HepG2 (cell line): ENCODE results near the gene TTC28. TPM values are rescaled to one million over a fixed set of nuclear protein-coding genes. Genes with fewer than 3 reads are reported as not detected.
A peak's percentile ranks its signal among the peaks of the same experiment; 100 is the strongest.

Experiments
- BHLHE40 ChIP-seq: IDR thresholded peaks from 2 replicates; pipeline ENCODE4 v1.6.1; 2011; ENCODE audit warnings: low read length, improper control_type of control experiment
- CENPT ChIP-seq: sonication (generic); formaldehyde crosslinking; IDR thresholded peaks from 2 replicates; pipeline ENCODE4 v1.8.0; 2022; ENCODE audit warnings: low read depth, mild to moderate bottlenecking, moderate library complexity, missing genetic modification reagents
- KDM2A ChIP-seq: sonication (generic); formaldehyde crosslinking; IDR thresholded peaks from 2 replicates; pipeline ENCODE4 v1.4.0; 2020; ENCODE audit warnings: low read depth, missing genetic modification reagents, borderline replicate concordance
- PLSCR1 ChIP-seq: sonication (generic); formaldehyde crosslinking; IDR thresholded peaks from 2 replicates; pipeline ENCODE4 v1.5.0; 2020; ENCODE audit warnings: missing genetic modification reagents, mild to moderate bottlenecking, borderline replicate concordance
- RBFOX2 ChIP-seq: fragments of 200-400 bp; formaldehyde crosslinking; IDR thresholded peaks from 2 replicates; pipeline ENCODE4 v1.6.1; 2017; ENCODE audit warnings: low read depth, mild to moderate bottlenecking, low read length
- RFXAP ChIP-seq: sonication (generic); formaldehyde crosslinking; IDR thresholded peaks from 2 replicates; pipeline ENCODE4 v1.4.0; 2020; ENCODE audit warnings: missing genetic modification reagents, borderline replicate concordance
- SKI ChIP-seq: fragments of 450-650 bp; IDR thresholded peaks from one replicate; pipeline ENCODE4 v1.6.1; 2018; ENCODE audit warnings: mild to moderate bottlenecking; ENCODE audit not compliant: partially characterized antibody
- SP5 ChIP-seq: IDR thresholded peaks from 2 replicates; pipeline ENCODE4 v1.6.1; 2016; ENCODE audit warnings: low read depth, borderline replicate concordance
- SRY ChIP-seq: sonication (generic); formaldehyde crosslinking; IDR thresholded peaks from 2 replicates; pipeline ENCODE4 v1.8.0; 2022; ENCODE audit warnings: mild to moderate bottlenecking, missing genetic modification reagents
- TBX3 ChIP-seq: fragments of 450-650 bp; IDR thresholded peaks from 2 replicates; pipeline ENCODE4 v1.6.1; 2017; ENCODE audit warnings: antibody characterized with exemption, mild to moderate bottlenecking, inconsistent platforms, borderline replicate concordance
- TOPORS ChIP-seq: sonication (generic); formaldehyde crosslinking; IDR thresholded peaks from 2 replicates; pipeline ENCODE4 v1.8.0; 2023; ENCODE audit warnings: mild to moderate bottlenecking, missing genetic modification reagents
- ZFP41 ChIP-seq: sonication (generic); formaldehyde crosslinking; IDR thresholded peaks from 2 replicates; pipeline ENCODE4 v1.4.0; 2020; ENCODE audit warnings: mild to moderate bottlenecking, missing genetic modification reagents, borderline replicate concordance
- ZNF296 ChIP-seq: sonication (generic); formaldehyde crosslinking; conservative IDR thresholded peaks from 2 replicates; pipeline ENCODE4 v1.5.0; 2020; ENCODE audit warnings: mild to moderate bottlenecking, missing genetic modification reagents
- ZNF543 ChIP-seq: sonication (generic); formaldehyde crosslinking; IDR thresholded peaks from 2 replicates; pipeline ENCODE4 v1.4.0; 2020; ENCODE audit warnings: mild to moderate bottlenecking, missing genetic modification reagents
- ZNF564 ChIP-seq: sonication (generic); formaldehyde crosslinking; IDR thresholded peaks from 2 replicates; pipeline ENCODE4 v1.8.1; 2023; ENCODE audit warnings: mild to moderate bottlenecking, missing genetic modification reagents
- ZNF607 ChIP-seq: sonication (generic); formaldehyde crosslinking; IDR thresholded peaks from 2 replicates; pipeline ENCODE4 v1.5.1; 2020; ENCODE audit warnings: missing genetic modification reagents, mild to moderate bottlenecking, borderline replicate concordance
- ZNF883 ChIP-seq: sonication (generic); formaldehyde crosslinking; IDR thresholded peaks from 2 replicates; pipeline ENCODE4 v1.5.1; 2020; ENCODE audit warnings: mild to moderate bottlenecking, missing genetic modification reagents; ENCODE audit errors: not compliant biosample characterization
- polyA plus RNA-seq, 8 experiments: library from polyadenylated mRNA; depleted of rRNA in 3 of 8; stranded (reverse) in 7 of 8; unstranded in 1 of 8; fragments of >200 nt; fragmentation: Illumina TruSeq in 4 of 8; extraction: Trizol in 4 of 8; gene quantifications; 2 replicates each; pipeline versions ENCODE4 v1.2.1 to v1.2.3, GENCODE V29; 2011 to 2016; ENCODE audit warnings: low read depth in 4 of 8, missing spikeins in 1 of 8, mixed read lengths in 1 of 8; ENCODE audit not compliant: insufficient read depth in 1 of 8
- total RNA-seq, 5 experiments: library from RNA; depleted of rRNA; stranded (reverse); fragments of >200 nt; fragmentation: Illumina TruSeq; extraction: Trizol; gene quantifications; 2 replicates each; pipeline ENCODE4 v1.2.3, GENCODE V29; 2016; ENCODE audit warnings: low read depth in 1 of 5
- TF ChIP-seq, protein P1 (sequence below): sonication (generic); formaldehyde crosslinking; IDR thresholded peaks from 2 replicates; pipeline ENCODE4 v1.4.0; 2020; ENCODE audit warnings: mild to moderate bottlenecking, missing genetic modification reagents, borderline replicate concordance
- TF ChIP-seq, protein P2 (sequence below): sonication (generic); formaldehyde crosslinking; IDR thresholded peaks from 2 replicates; pipeline ENCODE4 v1.4.0; 2020; ENCODE audit warnings: mild to moderate bottlenecking, missing genetic modification reagents
- TF ChIP-seq, protein P3 (sequence below): IDR thresholded peaks from 2 replicates; pipeline ENCODE4 v1.6.1; 2016; ENCODE audit warnings: mild to moderate bottlenecking, missing biosample characterization, missing genetic modification reagents

Gene TTC28
- total and polyA plus RNA-seq, 2 of the 13 experiments (the other 11 are each of a cell fraction or from before 2014, with no cell fraction given): 4.2 to 13.1 TPM

- TF ChIP-seq, protein P1, sequence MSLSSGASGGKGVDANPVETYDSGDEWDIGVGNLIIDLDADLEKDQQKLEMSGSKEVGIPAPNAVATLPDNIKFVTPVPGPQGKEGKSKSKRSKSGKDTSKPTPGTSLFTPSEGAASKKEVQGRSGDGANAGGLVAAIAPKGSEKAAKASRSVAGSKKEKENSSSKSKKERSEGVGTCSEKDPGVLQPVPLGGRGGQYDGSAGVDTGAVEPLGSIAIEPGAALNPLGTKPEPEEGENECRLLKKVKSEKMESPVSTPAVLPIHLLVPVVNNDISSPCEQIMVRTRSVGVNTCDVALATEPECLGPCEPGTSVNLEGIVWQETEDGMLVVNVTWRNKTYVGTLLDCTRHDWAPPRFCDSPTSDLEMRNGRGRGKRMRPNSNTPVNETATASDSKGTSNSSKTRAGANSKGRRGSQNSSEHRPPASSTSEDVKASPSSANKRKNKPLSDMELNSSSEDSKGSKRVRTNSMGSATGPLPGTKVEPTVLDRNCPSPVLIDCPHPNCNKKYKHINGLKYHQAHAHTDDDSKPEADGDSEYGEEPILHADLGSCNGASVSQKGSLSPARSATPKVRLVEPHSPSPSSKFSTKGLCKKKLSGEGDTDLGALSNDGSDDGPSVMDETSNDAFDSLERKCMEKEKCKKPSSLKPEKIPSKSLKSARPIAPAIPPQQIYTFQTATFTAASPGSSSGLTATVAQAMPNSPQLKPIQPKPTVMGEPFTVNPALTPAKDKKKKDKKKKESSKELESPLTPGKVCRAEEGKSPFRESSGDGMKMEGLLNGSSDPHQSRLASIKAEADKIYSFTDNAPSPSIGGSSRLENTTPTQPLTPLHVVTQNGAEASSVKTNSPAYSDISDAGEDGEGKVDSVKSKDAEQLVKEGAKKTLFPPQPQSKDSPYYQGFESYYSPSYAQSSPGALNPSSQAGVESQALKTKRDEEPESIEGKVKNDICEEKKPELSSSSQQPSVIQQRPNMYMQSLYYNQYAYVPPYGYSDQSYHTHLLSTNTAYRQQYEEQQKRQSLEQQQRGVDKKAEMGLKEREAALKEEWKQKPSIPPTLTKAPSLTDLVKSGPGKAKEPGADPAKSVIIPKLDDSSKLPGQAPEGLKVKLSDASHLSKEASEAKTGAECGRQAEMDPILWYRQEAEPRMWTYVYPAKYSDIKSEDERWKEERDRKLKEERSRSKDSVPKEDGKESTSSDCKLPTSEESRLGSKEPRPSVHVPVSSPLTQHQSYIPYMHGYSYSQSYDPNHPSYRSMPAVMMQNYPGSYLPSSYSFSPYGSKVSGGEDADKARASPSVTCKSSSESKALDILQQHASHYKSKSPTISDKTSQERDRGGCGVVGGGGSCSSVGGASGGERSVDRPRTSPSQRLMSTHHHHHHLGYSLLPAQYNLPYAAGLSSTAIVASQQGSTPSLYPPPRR (CRISPR knock-in tag): 0 out of 2 replicates have a peak, but pooled peaks have one; percentile 28
- TF ChIP-seq ZNF296 (CRISPR knock-in tag) (0 out of 2 replicates have a peak, but pooled peaks have one; percentile 62), CENPT (CRISPR knock-in tag) (peak; percentile 72; the same call in 1 of the 2 replicates), TBX3 (peak; percentile 83), SRY (CRISPR knock-in tag) (peak; percentile 50; the same call in 1 of the 2 replicates), KDM2A (CRISPR knock-in tag) (peak; percentile 49; the same call in 1 of the 2 replicates), ZNF564 (CRISPR knock-in tag) (0 out of 2 replicates have a peak, but pooled peaks have one; percentile 43), ZFP41 (CRISPR knock-in tag) (peak; percentile 63; the same call in 1 of the 2 replicates), ZNF607 (CRISPR knock-in tag) (peak; percentile 88), ZNF543 (CRISPR knock-in tag) (0 out of 2 replicates have a peak, but pooled peaks have one; percentile 65), RFXAP (0 out of 2 replicates have a peak, but pooled peaks have one; percentile 49), SKI (peak; percentile 14), PLSCR1 (peak; percentile 84; the same call in 1 of the 2 replicates), SP5 (peak; percentile 49; the same call in 1 of the 2 replicates), ZNF883 (CRISPR knock-in tag) (peak; percentile 79), TOPORS (CRISPR knock-in tag) (peak; percentile 87; the same call in 1 of the 2 replicates), BHLHE40 (peak; percentile 58; the same call in 1 of the 2 replicates), RBFOX2 (peak; percentile 74)
- TF ChIP-seq, protein P2, sequence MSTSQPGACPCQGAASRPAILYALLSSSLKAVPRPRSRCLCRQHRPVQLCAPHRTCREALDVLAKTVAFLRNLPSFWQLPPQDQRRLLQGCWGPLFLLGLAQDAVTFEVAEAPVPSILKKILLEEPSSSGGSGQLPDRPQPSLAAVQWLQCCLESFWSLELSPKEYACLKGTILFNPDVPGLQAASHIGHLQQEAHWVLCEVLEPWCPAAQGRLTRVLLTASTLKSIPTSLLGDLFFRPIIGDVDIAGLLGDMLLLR: peak; percentile 90
- TF ChIP-seq, protein P3, sequence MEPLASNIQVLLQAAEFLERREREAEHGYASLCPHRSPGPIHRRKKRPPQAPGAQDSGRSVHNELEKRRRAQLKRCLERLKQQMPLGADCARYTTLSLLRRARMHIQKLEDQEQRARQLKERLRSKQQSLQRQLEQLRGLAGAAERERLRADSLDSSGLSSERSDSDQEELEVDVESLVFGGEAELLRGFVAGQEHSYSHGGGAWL: peak; percentile 76
Observed at GRCh38 chr22:28679611-28680287, at the start of gene TTC28 (continued).
